Naive thymus-derived CD4-positive, alpha-beta T cell (primary cell): ENCODE data around the gene DNMT3A. TPM values are rescaled to one million over a fixed set of nuclear protein-coding genes. Genes with fewer than 3 reads are reported as not detected.

Experiments
- ATAC-seq: fragments of 150-1000 bp; cut with Tn5 transposase; 2 replicates; pipeline ENCODE4 v1.10.0; 2021; ENCODE audit warnings: mild to moderate bottlenecking, moderate library complexity
- CTCF ChIA-PET: fragments of 350-600 bp; sonication (Branson Sonifier 250); formaldehyde crosslinking; loops from one replicate; lab custom pipeline; 2021; ENCODE audit warnings: antibody characterized with exemption; lab: Charles Lee
- POLR2A ChIA-PET: fragments of 350-600 bp; sonication (Branson Sonifier 250); formaldehyde crosslinking; loops from one replicate; lab custom pipeline; 2021; ENCODE audit warnings: antibody characterized with exemption, inconsistent platforms; lab: Charles Lee
- DNase-seq, 9 donors: peaks; one replicate each; pipeline versions ENCODE4 v3.0.0 to v3.0.0-alpha.2; 2020 to 2022; ENCODE audit warnings: mixed read lengths in 1 of 9
- H3K27ac ChIP-seq: one replicate; pipeline ENCODE4 v1.7.0; 2013; ENCODE audit warnings: mild to moderate bottlenecking, low read depth, low read length, moderate library complexity
- H3K27me3 ChIP-seq, 2 donors: one replicate each; pipeline ENCODE4 v1.7.0; 2013; ENCODE audit warnings: low read length in 2 of 2, mild to moderate bottlenecking in 2 of 2, moderate library complexity in 2 of 2; ENCODE audit not compliant: control insufficient read depth in 2 of 2, insufficient read depth in 2 of 2
- H3K36me3 ChIP-seq, 3 experiments: 1 replicate in 2 of 3; 2 replicates in 1 of 3; pipeline ENCODE4 v1.7.0; 2013; ENCODE audit warnings: low read length in 3 of 3, mild to moderate bottlenecking in 3 of 3, moderate library complexity in 1 of 3; ENCODE audit not compliant: insufficient read depth in 3 of 3, control insufficient read depth in 2 of 3
- H3K4me1 ChIP-seq, 2 donors: one replicate each; pipeline ENCODE4 v1.7.0; 2013; ENCODE audit warnings: low read length in 2 of 2, mild to moderate bottlenecking in 2 of 2, moderate library complexity in 1 of 2; ENCODE audit not compliant: control insufficient read depth in 2 of 2, insufficient read depth in 2 of 2
- H3K4me3 ChIP-seq: 2 replicates; pipeline ENCODE4 v1.7.0; 2013; ENCODE audit warnings: mild to moderate bottlenecking, low read length
- H3K9me3 ChIP-seq, 3 experiments: 1 replicate in 2 of 3; 2 replicates in 1 of 3; pipeline ENCODE4 v1.7.0; 2013; ENCODE audit warnings: low read length in 3 of 3; ENCODE audit not compliant: control insufficient read depth in 2 of 3
- H3K27ac Mint-ChIP-seq, 9 donors: one replicate each; pipeline ENCODE4 v1.8.0; 2020 to 2022; ENCODE audit warnings: mixed read lengths in 9 of 9, mild to moderate bottlenecking in 8 of 9, moderate library complexity in 5 of 9, inconsistent platforms in 2 of 9
- H3K27me3 Mint-ChIP-seq, 5 donors: one replicate each; pipeline ENCODE4 v1.8.0; 2021 to 2022; ENCODE audit warnings: mixed read lengths in 5 of 5, mild to moderate bottlenecking in 1 of 5
- H3K36me3 Mint-ChIP-seq, 5 donors: one replicate each; pipeline ENCODE4 v1.8.0; 2020 to 2022; ENCODE audit warnings: mixed read lengths in 5 of 5, mild to moderate bottlenecking in 3 of 5, inconsistent platforms in 1 of 5
- H3K4me1 Mint-ChIP-seq, 7 donors: one replicate each; pipeline ENCODE4 v1.8.0; 2020 to 2022; ENCODE audit warnings: mixed read lengths in 7 of 7, mild to moderate bottlenecking in 3 of 7, inconsistent platforms in 1 of 7
- H3K4me3 Mint-ChIP-seq, 10 donors: one replicate each; pipeline ENCODE4 v1.8.0; 2020 to 2022; ENCODE audit warnings: mild to moderate bottlenecking in 10 of 10, mixed read lengths in 10 of 10, moderate library complexity in 6 of 10, inconsistent platforms in 2 of 10
- H3K9me3 Mint-ChIP-seq, 11 donors: one replicate each; pipeline ENCODE4 v1.8.0; 2020 to 2022; ENCODE audit warnings: mixed read lengths in 11 of 11, mild to moderate bottlenecking in 4 of 11, inconsistent platforms in 1 of 11, moderate library complexity in 1 of 11
- intact Hi-C, 2 donors: fragments of 100-400 bp; cut with micrococcal nuclease; formaldehyde crosslinking; loops; one replicate each; pipeline ENCODE4 v1.15.1; 2023
- polyA plus RNA-seq, 2 donors: library from polyadenylated mRNA; unstranded; fragments of 300-500 nt; fragmentation: Illumina TruSeq; gene quantifications; one replicate each; pipeline ENCODE4 v1.2.3, GENCODE V29; 2021
- total RNA-seq, 6 experiments: library from RNA in 5 of 6; stranded (reverse) in 5 of 6; gene quantifications; 1 replicate in 5 of 6; 2 replicates in 1 of 6; pipeline ENCODE4 v1.2.3 and lab custom pipeline; 2021 to 2026

The DNMT3A gene
- total RNA-seq (100 to 1,000 TPM in 3 of 5 experiments, 10 to 100 TPM in 2; 78.9 to 117 (median 106) TPM), polyA plus RNA-seq (10 to 100 TPM; 19.4 to 29.0 TPM), total RNA-seq (lab: John Stamatoyannopoulos, UW) (216 reads per million, percentile 94 among the genes with 10 or more reads in this experiment)

DNA sequence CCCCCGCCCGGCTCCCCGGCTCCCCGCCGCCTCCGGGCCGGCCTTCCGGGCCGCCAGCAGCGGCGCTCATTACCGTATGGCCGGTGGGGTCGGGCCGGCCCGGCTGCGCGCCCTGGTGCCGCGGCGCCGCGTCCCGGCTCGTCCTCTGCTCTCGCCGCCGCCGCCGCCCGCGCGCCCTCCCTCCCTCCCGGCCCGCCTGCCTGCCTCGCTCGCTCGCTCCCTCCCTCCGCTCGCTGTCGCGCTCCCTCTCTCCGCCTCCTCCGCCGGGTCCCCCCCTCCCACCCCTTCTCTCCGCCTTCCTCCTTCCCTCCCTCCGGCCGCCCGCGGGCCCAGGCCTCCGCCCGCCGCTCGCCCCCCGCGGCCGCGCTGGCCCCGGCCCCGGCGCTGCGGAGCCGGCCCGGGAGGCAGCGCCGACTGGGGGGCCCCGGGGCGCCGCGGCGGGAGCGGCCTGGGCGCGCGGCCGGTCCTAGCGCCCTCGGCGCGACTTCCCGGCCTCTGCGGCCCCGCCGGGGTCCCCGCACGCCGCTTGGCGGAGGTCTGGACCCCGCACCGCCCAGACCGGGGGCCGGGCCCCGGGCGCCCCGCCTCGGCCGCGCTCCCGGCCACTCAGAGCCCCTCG is at the start of gene DNMT3A:
Gene DNMT3A (minus strand): TSS at position 173 of the 619 bp plus-strand sequence. CDS start 27,941 bp downstream, outside the sequence.
- Mint-ChIP-seq H3K36me3 (peaks cover 0 to 3% (median 0%) of the 10 kb centered on the region in 5 donors), H3K27me3 (no peaks in the 10 kb centered on the region), H3K4me1 (peaks cover 24 to 34% (median 30%) of the 10 kb centered on the region in 7 donors), H3K27ac (peak within 1 kb of the TSS in 6 of 9 donors; percentile 10 to 89 (median 56)), H3K9me3 (no peaks in the 10 kb centered on the region), H3K4me3 (peak within 1 kb of the TSS; percentile 68 to 88 (median 78))
- peaks cover 5 to 36% of the 10 kb centered on the region in 2 donors for H3K4me1 ChIP-seq
- no peaks in the 10 kb centered on the region for H3K36me3 ChIP-seq
- ChIA-PET POLR2A (interaction anchor here (1.0 to 1.6 kb wide), 7 partner anchors 21 to 69 kb away, joined by 3 to 14 read pairs (median 5); no protein-coding TSS in a partner anchor), CTCF (interaction anchor here (1.0 to 2.8 kb wide), 4 partner anchors 12 to 34 kb away, joined by 3 to 11 read pairs (median 4); no protein-coding TSS in a partner anchor)
- ATAC-seq = peak; percentile 54
- H3K4me3 ChIP-seq = peak within 1 kb of the TSS; percentile 56
- H3K9me3 ChIP-seq = no peaks in the 10 kb centered on the region
- peak in 8 of 9 donors; percentile 36 to 59 (median 46) for DNase-seq
- no peaks in the 10 kb centered on the region for H3K27me3 ChIP-seq
- no peak within 1 kb of the TSS for H3K27ac ChIP-seq
- intact Hi-C loops = loop anchor here (1.0 to 10.0 kb wide), 11 partner anchors 20 to 535 kb away; partner anchors contain the start of genes ASXL2 (in 1 of the 2) and DTNB (in 1 of the 2)

DNA sequence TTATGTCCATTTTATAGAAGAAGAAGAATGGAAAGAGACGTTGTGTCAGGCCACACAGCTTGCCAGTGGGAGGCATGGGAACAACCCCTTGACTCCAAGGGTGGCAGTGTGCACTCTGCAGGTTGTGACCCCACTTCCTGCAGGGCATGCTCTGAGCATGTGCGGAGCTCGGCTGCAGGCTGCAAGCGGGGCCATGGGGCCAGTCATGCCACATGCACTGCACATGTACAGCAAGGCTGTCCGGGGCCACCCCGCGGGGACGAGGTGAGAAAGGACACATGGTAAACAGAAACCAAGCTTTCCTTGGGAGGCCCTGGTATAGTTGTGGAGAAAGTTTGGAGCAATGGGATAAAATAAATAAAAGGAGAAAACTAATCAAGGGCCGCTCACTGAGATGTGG is 47.4 kb upstream of the DNMT3A start:
- Mint-ChIP-seq H3K4me1 (peaks cover 4 to 39% (median 14%) of the 10 kb centered on the region in 7 donors), H3K27ac (peak overlapping the region in 3 of 9 donors; percentile 57 to 75 (median 63)), H3K36me3 (peaks cover 13 to 59% (median 31%) of the 10 kb centered on the region in 5 donors), H3K27me3 (no peaks in the 10 kb centered on the region), H3K4me3 (peak overlapping the region in 1 of 10 donors; percentile 13), H3K9me3 (peaks cover 0 to 3% (median 0%) of the 10 kb centered on the region in 11 donors)
- Histone ChIP-seq H3K4me1 (no peaks in the 10 kb centered on the region), H3K9me3 (no peaks in the 10 kb centered on the region), H3K27ac (no peak overlapping the region), H3K4me3 (no peak overlapping the region), H3K27me3 (no peaks in the 10 kb centered on the region), H3K36me3 (peaks cover 0 to 18% (median 0%) of the 10 kb centered on the region in 3 experiments)
- ATAC-seq (no peak), DNase-seq (no peak)
- intact Hi-C loops = no loop called here
- ChIA-PET CTCF (interaction anchor here (0.7 to 0.8 kb wide), 2 partner anchors 12 to 27 kb away, joined by 3 read pairs; no protein-coding TSS in a partner anchor), POLR2A (no interaction called here)

DNA sequence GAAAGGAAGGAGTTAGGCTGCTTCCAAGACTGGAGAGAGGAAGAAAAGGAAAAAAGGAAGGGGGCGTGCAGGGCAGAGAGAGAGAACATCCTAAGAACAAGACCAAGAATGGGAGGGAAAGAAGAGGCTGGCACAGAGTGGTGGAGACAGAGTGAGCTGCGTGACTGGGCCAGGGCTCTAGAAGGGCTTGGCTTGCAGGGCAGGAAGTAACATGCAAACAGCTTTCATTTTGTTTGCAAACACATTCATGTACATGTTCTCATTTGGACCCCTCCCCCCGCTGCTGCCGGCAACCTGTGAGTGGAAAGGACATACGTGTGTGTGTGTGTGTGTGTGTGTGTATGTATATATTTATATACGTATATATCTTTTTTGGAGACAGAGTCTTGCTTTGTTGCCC is 46.8 kb upstream of the DNMT3A start:
- no peaks in the 10 kb centered on the region for H3K27me3 Mint-ChIP-seq
- no peaks in the 10 kb centered on the region for H3K4me1 ChIP-seq
- H3K36me3 Mint-ChIP-seq = peaks cover 13 to 56% (median 32%) of the 10 kb centered on the region in 5 donors
- H3K27ac Mint-ChIP-seq = peak overlapping the region in 5 of 9 donors; percentile 31 to 91 (median 75)
- H3K27me3 ChIP-seq = no peaks in the 10 kb centered on the region
- no peak overlapping the region for H3K4me3 ChIP-seq
- ChIA-PET CTCF (interaction anchor here (0.7 to 2.1 kb wide), 3 partner anchors 11 to 965 kb away, joined by 3 to 7 read pairs (median 4); no protein-coding TSS in a partner anchor), POLR2A (no interaction called here)
- H3K4me1 Mint-ChIP-seq = peaks cover 4 to 39% (median 14%) of the 10 kb centered on the region in 7 donors
- peak in 4 of 9 donors; percentile 12 to 36 (median 22) for DNase-seq
- H3K27ac ChIP-seq = no peak overlapping the region
- H3K9me3 ChIP-seq = no peaks in the 10 kb centered on the region
- peaks cover 0 to 18% (median 0%) of the 10 kb centered on the region in 3 experiments for H3K36me3 ChIP-seq
- ATAC-seq = no peak
- peak overlapping the region in 8 of 10 donors; percentile 4 to 61 (median 40) for H3K4me3 Mint-ChIP-seq
- peaks cover 0 to 3% (median 0%) of the 10 kb centered on the region in 11 donors for H3K9me3 Mint-ChIP-seq
- intact Hi-C loops = no loop called here

DNA sequence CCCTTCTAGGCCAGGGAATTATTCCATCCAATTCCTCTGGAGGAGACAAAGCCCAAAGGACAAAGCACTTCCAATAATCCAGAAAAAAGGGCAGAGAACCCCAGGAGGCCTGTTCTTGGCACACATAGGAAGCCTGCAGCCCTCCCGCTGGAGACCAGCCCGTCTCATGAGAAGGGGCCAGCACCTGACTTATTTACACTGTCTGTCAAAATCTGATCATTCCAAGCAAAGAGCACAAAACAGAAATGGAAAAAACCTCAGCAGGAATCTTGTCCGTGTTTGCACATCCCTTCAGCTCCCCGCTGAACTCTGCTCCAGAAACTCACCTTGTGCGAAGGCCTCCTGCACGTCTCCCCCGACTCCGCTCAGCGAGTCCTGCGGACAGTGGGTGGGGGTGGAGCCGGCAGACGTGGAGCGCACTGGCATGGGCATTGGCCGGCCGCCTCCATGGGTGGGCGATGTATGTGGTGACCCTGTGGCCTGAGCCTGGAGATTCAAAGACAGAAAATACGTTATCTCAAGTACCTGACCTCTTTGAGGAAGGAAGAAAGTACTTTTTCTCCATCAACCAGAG is 46.2 kb upstream of the DNMT3A start:
- Mint-ChIP-seq H3K27me3 (no peaks in the 10 kb centered on the region), H3K9me3 (peaks cover 0 to 3% (median 0%) of the 10 kb centered on the region in 11 donors), H3K4me3 (peak overlapping the region in 6 of 10 donors; percentile 15 to 58 (median 40)), H3K27ac (peak overlapping the region in 3 of 9 donors; percentile 55 to 86 (median 75)), H3K36me3 (peaks cover 13 to 56% (median 32%) of the 10 kb centered on the region in 5 donors), H3K4me1 (peaks cover 4 to 39% (median 14%) of the 10 kb centered on the region in 7 donors)
- DNase-seq = no peak
- ChIA-PET CTCF (interaction anchor here (0.7 to 2.1 kb wide), 2 partner anchors 11 to 964 kb away, joined by 4 to 7 read pairs; no protein-coding TSS in a partner anchor), POLR2A (no interaction called here)
- Histone ChIP-seq H3K27me3 (no peaks in the 10 kb centered on the region), H3K36me3 (peaks cover 0 to 18% (median 0%) of the 10 kb centered on the region in 3 experiments), H3K4me3 (no peak overlapping the region), H3K27ac (no peak overlapping the region), H3K4me1 (no peaks in the 10 kb centered on the region), H3K9me3 (no peaks in the 10 kb centered on the region)
- no peak for ATAC-seq
- intact Hi-C loops = no loop called here

DNA sequence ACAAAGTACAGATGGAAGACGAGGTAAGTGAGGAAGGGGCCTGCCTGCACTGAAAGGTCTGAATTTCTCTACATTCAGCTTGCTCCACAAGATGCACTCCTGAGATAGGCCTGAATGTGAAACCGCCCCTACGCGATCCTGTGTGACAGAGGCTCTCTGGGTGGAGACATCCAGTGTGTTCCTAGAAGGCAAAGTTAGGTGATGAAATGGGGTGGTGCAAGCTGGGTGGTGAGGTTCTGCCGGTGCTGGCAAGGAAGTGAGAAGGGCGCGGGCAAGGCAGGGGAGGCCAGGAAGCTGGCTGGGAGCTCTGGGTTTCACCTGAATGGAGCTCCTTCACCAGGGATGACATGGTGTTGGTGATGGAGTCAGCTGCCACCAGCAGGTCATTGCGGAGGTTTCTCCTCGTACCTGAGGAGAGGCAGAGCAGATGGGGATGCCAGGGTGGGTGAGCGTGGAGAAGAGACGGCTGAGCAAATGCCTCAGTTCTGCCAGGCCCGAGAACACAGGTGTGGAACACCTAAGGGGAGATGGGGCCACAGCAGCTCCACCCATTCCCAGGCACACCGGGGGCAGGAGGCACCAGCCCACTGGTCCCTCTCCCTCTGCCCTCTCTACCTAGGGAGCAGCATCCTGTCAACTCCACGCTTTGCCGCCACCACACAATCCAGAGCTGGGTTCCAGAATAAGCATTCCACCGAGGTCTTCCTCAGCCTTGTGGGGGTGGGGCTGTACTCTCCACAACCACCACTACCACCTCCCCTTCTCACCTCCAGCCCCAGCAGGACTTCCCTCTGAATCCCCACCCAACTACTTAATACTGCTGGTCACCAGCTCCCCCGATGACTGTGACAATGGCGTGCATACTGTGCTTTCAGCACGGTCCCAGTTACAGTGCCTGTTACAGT is 45.5 kb upstream of the DNMT3A start:
- POLR2A ChIA-PET = interaction anchor here (0.8 kb wide), 1 partner anchor 50 kb away, joined by 3 read pairs; no protein-coding TSS in a partner anchor
- DNase-seq (no peak), ATAC-seq (no peak)

More for the DNA sequence above, 45.5 kb upstream of the DNMT3A start:
- Histone ChIP-seq H3K4me3 (no peak overlapping the region), H3K9me3 (no peaks in the 10 kb centered on the region), H3K27me3 (no peaks in the 10 kb centered on the region), H3K4me1 (no peaks in the 10 kb centered on the region), H3K27ac (no peak overlapping the region), H3K36me3 (peaks cover 0 to 18% (median 0%) of the 10 kb centered on the region in 3 experiments)
- Mint-ChIP-seq H3K4me3 (peak overlapping the region in 3 of 10 donors; percentile 9 to 30 (median 14)), H3K36me3 (peaks cover 13 to 60% (median 32%) of the 10 kb centered on the region in 5 donors), H3K4me1 (peaks cover 4 to 39% (median 14%) of the 10 kb centered on the region in 7 donors), H3K27ac (peak overlapping the region in 3 of 9 donors; percentile 55 to 86 (median 67)), H3K27me3 (no peaks in the 10 kb centered on the region), H3K9me3 (peaks cover 0 to 2% (median 0%) of the 10 kb centered on the region in 11 donors)
- intact Hi-C loops = no loop called here
- CTCF ChIA-PET = interaction anchor here (1.3 to 2.1 kb wide), 2 partner anchors 11 to 25 kb away, joined by 3 to 7 read pairs; no protein-coding TSS in a partner anchor
